RWPE2 (cell line): Measurements from ENCODE around the gene HOXC9.

Source experiments
- ATAC-seq: fragments of 200-7000 bp; cut with Tn5 transposase; 3 replicates; pipeline ENCODE4 v1.9.1; 2021; ENCODE audit warnings: low read depth
- DNase-seq: peaks from one replicate; pipeline ENCODE4 v3.0.0-alpha.2; 2020; ENCODE audit warnings: low spot score
- H3K27ac ChIP-seq: fragments of 450-650 bp; 2 replicates; pipeline ENCODE4 v1.5.1; 2017; ENCODE audit warnings: mild to moderate bottlenecking; ENCODE audit not compliant: poor library complexity, severe bottlenecking
- H3K27me3 ChIP-seq: fragments of 250-450 bp; sonication (Bioruptor Pico); 2 replicates; pipeline ENCODE4 v1.5.1; 2021; ENCODE audit warnings: mild to moderate bottlenecking, moderate library complexity; ENCODE audit not compliant: insufficient read depth, poor library complexity, severe bottlenecking
- H3K36me3 ChIP-seq: fragments of 250-450 bp; sonication (Bioruptor Pico); 2 replicates; pipeline ENCODE4 v1.5.1; 2020; ENCODE audit warnings: low read depth, mild to moderate bottlenecking, moderate library complexity
- H3K4me1 ChIP-seq: fragments of 250-450 bp; sonication (Bioruptor Pico); 2 replicates; pipeline ENCODE4 v1.5.1; 2021; ENCODE audit warnings: mild to moderate bottlenecking, moderate library complexity; ENCODE audit not compliant: insufficient read depth, poor library complexity, severe bottlenecking
- H3K4me3 ChIP-seq: fragments of 250-450 bp; sonication (Bioruptor Pico); 2 replicates; pipeline ENCODE4 v1.5.1; 2021; ENCODE audit warnings: mild to moderate bottlenecking, moderate library complexity; ENCODE audit not compliant: severe bottlenecking
- H3K9me3 ChIP-seq: fragments of 250-450 bp; sonication (Bioruptor Pico); 2 replicates; pipeline ENCODE4 v1.5.1; 2021; ENCODE audit warnings: mild to moderate bottlenecking, moderate library complexity; ENCODE audit not compliant: severe bottlenecking
- CTCF ChIP-seq: fragments of 450-650 bp; IDR thresholded peaks from one replicate; pipeline ENCODE4 v1.5.1; 2017; ENCODE audit warnings: mild to moderate bottlenecking, moderate library complexity; ENCODE audit not compliant: poor library complexity, severe bottlenecking

HOXC9 gene

GRCh38 chr12:53963005-53963404, 37.0 kb upstream of the HOXC9 start:
- no peak for DNase-seq
- H3K4me3 ChIP-seq, result no peak overlapping the region
- H3K27me3 ChIP-seq, result peaks cover 100% of the 10 kb centered on the region
- no peaks in the 10 kb centered on the region for H3K36me3 ChIP-seq
- no peak for ATAC-seq
- H3K9me3 ChIP-seq, result no peaks in the 10 kb centered on the region
- no peak for TF ChIP-seq CTCF
- H3K27ac ChIP-seq, result no peak overlapping the region
- no peaks in the 10 kb centered on the region for H3K4me1 ChIP-seq

GRCh38 chr12:53963434-53964314, 36.3 kb upstream of the HOXC9 start:
- Histone ChIP-seq H3K36me3 (no peaks in the 10 kb centered on the region), H3K27ac (no peak overlapping the region), H3K4me3 (no peak overlapping the region), H3K27me3 (peaks cover 100% of the 10 kb centered on the region), H3K4me1 (no peaks in the 10 kb centered on the region), H3K9me3 (no peaks in the 10 kb centered on the region)
- no peak for TF ChIP-seq CTCF
- ATAC-seq (no peak), DNase-seq (no peak)

GRCh38 chr12:53964315-53964713, 35.6 kb upstream of the HOXC9 start:
- Histone ChIP-seq H3K27ac (no peak overlapping the region), H3K27me3 (peaks cover 100% of the 10 kb centered on the region), H3K4me1 (no peaks in the 10 kb centered on the region), H3K4me3 (no peak overlapping the region), H3K36me3 (no peaks in the 10 kb centered on the region), H3K9me3 (no peaks in the 10 kb centered on the region)
- ATAC-seq (no peak), DNase-seq (no peak)
- no peak for TF ChIP-seq CTCF

- Histone ChIP-seq H3K36me3 (no peaks in the 10 kb centered on the region), H3K4me1 (no peaks in the 10 kb centered on the region), H3K27me3 (peaks cover 100% of the 10 kb centered on the region), H3K9me3 (no peaks in the 10 kb centered on the region), H3K4me3 (no peak overlapping the region), H3K27ac (no peak overlapping the region)
- ATAC-seq (no peak), DNase-seq (peak; percentile 47)
- no peak for TF ChIP-seq CTCF
Observed at GRCh38 chr12:53965281-53966084, 34.5 kb upstream of the HOXC9 start.
